ENCODE data around the gene SCAF8. TPM values are rescaled to one million over a fixed set of nuclear protein-coding genes. Genes with fewer than 3 reads are reported as not detected.

SCAF8 gene
- total RNA-seq, 1 experiment from 2014 or later: 49.5 TPM

DNA sequence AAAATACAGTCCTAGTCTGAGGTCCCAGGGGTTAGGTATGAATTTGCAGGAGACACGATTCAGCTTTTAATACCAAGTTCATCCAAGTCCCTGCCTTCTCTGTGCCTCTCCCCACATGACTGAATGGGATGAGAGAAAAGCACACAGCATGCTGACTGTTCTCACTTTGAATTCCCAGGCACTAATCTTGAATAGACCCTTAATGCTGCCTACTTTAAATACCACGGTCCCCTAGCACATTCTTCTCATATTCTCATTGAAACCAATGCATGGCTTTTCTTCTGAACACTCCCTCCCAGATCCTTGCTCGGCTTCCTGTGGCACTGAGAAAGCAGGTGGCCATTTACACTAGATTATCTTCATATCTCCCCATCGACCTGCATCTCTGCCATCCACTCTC lies 30.1 kb upstream of the SCAF8 start:
- Histone ChIP-seq H3K27me3 (replicated peaks; ENCODE audit: insufficient read depth, low read depth, low read length, poor library complexity) (no peaks in the 10 kb centered on the region), H3K4me1 (ENCODE audit: insufficient read depth, low read length, poor library complexity, severe bottlenecking) (no peaks in the 10 kb centered on the region), H3K9me3 (ENCODE audit: low read depth, low read length, poor library complexity, severe bottlenecking) (no peaks in the 10 kb centered on the region), H3K36me3 (ENCODE audit: insufficient read depth, low read length, poor library complexity, severe bottlenecking) (no peaks in the 10 kb centered on the region), H3K4me3 (ENCODE audit: low read depth, low read length, poor library complexity, severe bottlenecking) (no peak overlapping the region), H3K27ac (ENCODE audit: low read depth, low read length, poor library complexity, severe bottlenecking) (no peak overlapping the region)
- ChIA-PET POLR2A (ENCODE audit: low non-redundant PET) (no interaction called here), CTCF (no interaction called here)
- BruUV-seq (replicated peaks): no TSS peak
- DNase-seq (ENCODE audit: low spot score): no peak
- intact Hi-C loops (cut with micrococcal nuclease; ENCODE audit: unreplicated experiment): no loop called here
- TF ChIP-seq, protein P1, sequence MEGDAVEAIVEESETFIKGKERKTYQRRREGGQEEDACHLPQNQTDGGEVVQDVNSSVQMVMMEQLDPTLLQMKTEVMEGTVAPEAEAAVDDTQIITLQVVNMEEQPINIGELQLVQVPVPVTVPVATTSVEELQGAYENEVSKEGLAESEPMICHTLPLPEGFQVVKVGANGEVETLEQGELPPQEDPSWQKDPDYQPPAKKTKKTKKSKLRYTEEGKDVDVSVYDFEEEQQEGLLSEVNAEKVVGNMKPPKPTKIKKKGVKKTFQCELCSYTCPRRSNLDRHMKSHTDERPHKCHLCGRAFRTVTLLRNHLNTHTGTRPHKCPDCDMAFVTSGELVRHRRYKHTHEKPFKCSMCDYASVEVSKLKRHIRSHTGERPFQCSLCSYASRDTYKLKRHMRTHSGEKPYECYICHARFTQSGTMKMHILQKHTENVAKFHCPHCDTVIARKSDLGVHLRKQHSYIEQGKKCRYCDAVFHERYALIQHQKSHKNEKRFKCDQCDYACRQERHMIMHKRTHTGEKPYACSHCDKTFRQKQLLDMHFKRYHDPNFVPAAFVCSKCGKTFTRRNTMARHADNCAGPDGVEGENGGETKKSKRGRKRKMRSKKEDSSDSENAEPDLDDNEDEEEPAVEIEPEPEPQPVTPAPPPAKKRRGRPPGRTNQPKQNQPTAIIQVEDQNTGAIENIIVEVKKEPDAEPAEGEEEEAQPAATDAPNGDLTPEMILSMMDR (conservative IDR thresholded peaks at IDR 0.05; ENCODE audit: low read depth, low read length): no peak
- TF ChIP-seq EZH2 (IDR thresholded peaks at IDR 0.05; ENCODE audit: borderline replicate concordance, low read depth, low read length, poor library complexity, severe bottlenecking): no peak

DNA sequence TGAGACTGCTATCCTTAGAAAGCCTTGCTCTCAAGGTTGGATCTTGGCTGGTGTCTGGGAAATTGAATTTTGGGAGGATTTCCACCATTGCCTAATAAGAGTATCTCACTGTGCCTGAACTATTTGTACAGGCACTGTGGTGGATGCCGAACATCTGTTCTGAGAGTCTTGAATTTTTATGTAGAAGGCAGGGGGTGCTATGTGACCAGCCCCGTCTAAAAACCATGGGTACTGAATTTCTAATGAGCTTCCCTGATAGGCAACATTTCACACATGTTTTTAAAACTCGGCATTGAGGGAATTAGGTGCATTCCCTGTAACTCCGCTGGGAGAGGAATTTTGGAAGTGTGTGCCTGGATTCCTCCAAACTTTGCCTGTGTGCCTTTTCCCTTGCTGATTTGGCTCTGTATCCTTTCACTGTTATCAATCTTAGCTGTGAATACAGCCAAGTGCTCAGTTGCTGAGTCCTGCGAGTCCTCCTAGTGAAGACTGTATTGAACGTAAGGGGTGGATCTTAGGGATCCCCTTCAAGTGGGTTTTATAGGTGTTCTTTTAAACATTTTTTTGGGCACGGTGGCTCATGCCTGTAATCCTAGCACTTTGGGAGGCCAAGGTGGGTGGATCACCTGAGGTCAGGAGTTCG lies 27.6 kb upstream of the SCAF8 start:
- intact Hi-C loops (cut with micrococcal nuclease; ENCODE audit: unreplicated experiment): no loop called here
- H3K4me1 ChIP-seq (ENCODE audit: insufficient read depth, low read length, poor library complexity, severe bottlenecking): no peaks in the 10 kb centered on the region
- H3K27me3 ChIP-seq (replicated peaks; ENCODE audit: insufficient read depth, low read depth, low read length, poor library complexity): no peaks in the 10 kb centered on the region
- ChIA-PET POLR2A (ENCODE audit: low non-redundant PET) (no interaction called here), CTCF (interaction anchor here (1.0 to 1.2 kb wide), 3 partner anchors 30 to 101 kb away, joined by 3 to 6 read pairs (median 3); no protein-coding TSS in a partner anchor)
- DNase-seq (ENCODE audit: low spot score): peak; percentile 46
- H3K36me3 ChIP-seq (ENCODE audit: insufficient read depth, low read length, poor library complexity, severe bottlenecking): no peaks in the 10 kb centered on the region
- H3K9me3 ChIP-seq (ENCODE audit: low read depth, low read length, poor library complexity, severe bottlenecking): no peaks in the 10 kb centered on the region
- no TSS peak for BruUV-seq (replicated peaks)
- H3K27ac ChIP-seq (ENCODE audit: low read depth, low read length, poor library complexity, severe bottlenecking): no peak overlapping the region
- no peak overlapping the region for H3K4me3 ChIP-seq (ENCODE audit: low read depth, low read length, poor library complexity, severe bottlenecking)
- TF ChIP-seq, protein P1 (conservative IDR thresholded peaks at IDR 0.05; ENCODE audit: low read depth, low read length): peak; percentile 44
- no peak for TF ChIP-seq EZH2 (IDR thresholded peaks at IDR 0.05; ENCODE audit: borderline replicate concordance, low read depth, low read length, poor library complexity, severe bottlenecking)

DNA sequence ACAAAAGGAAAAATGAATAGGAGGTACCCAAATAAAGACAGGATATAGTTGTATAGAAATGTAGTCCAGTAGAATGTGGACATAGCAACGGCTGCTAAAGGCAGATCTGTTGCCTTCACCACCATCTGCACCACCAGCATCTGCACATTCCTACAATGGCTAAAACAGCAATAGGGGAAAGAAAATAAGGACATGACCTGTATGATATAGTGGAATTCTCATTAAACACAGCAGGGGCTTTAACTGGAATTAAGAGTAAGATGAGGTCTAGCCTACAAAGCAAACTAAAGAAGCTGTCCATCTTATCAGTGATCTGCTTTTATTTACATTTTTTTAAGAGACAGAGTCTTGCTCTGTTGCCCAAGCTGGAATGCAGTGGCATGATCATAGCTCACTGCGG lies 26.8 kb upstream of the SCAF8 start:
- H3K9me3 ChIP-seq (ENCODE audit: low read depth, low read length, poor library complexity, severe bottlenecking): no peaks in the 10 kb centered on the region
- intact Hi-C loops (cut with micrococcal nuclease; ENCODE audit: unreplicated experiment): no loop called here
- ChIA-PET CTCF (interaction anchor here (1.2 kb wide), 1 partner anchor 101 kb away, joined by 3 read pairs; no protein-coding TSS in a partner anchor), POLR2A (ENCODE audit: low non-redundant PET) (no interaction called here)
- H3K27ac ChIP-seq (ENCODE audit: low read depth, low read length, poor library complexity, severe bottlenecking): no peak overlapping the region
- H3K27me3 ChIP-seq (replicated peaks; ENCODE audit: insufficient read depth, low read depth, low read length, poor library complexity): no peaks in the 10 kb centered on the region
- H3K4me3 ChIP-seq (ENCODE audit: low read depth, low read length, poor library complexity, severe bottlenecking): no peak overlapping the region
- H3K4me1 ChIP-seq (ENCODE audit: insufficient read depth, low read length, poor library complexity, severe bottlenecking): no peaks in the 10 kb centered on the region
- no peak for DNase-seq (ENCODE audit: low spot score)
- BruUV-seq (replicated peaks): no TSS peak
- TF ChIP-seq, protein P1 (conservative IDR thresholded peaks at IDR 0.05; ENCODE audit: low read depth, low read length): no peak
- no peak for TF ChIP-seq EZH2 (IDR thresholded peaks at IDR 0.05; ENCODE audit: borderline replicate concordance, low read depth, low read length, poor library complexity, severe bottlenecking)
- H3K36me3 ChIP-seq (ENCODE audit: insufficient read depth, low read length, poor library complexity, severe bottlenecking): no peaks in the 10 kb centered on the region

Measured in A673 (cell line).